Prostate gland (tissue), 2 donors: ENCODE measurements around the gene ELOVL1. TPM values are rescaled to one million over a fixed set of nuclear protein-coding genes. Genes with fewer than 3 reads are reported as not detected.
"Not testable (repeated sequence)": the region's sequence is repeated elsewhere in the genome, so short reads cannot be mapped to it uniquely, and the experiment has no call there.

Experiments
- DNase-seq: peaks from one replicate; pipeline ENCODE4 v3.0.0-alpha.2; 2019; ENCODE audit warnings: low spot score
- H3K27ac ChIP-seq, 2 donors: fragments of 200-600 bp; sonication (generic); 2 replicates each; pipeline ENCODE4 v1.5.1; 2017 to 2019
- H3K27me3 ChIP-seq: fragments of 200-600 bp; sonication (generic); replicated peaks from 2 replicates; pipeline ENCODE4 v1.5.1; 2019; ENCODE audit not compliant: insufficient read depth
- H3K36me3 ChIP-seq, 2 donors: fragments of 200-600 bp; sonication (generic); 1 replicate in 1 of 2; 2 replicates in 1 of 2; pipeline versions ENCODE4 v1.5.1 to v1.8.1; 2017 to 2019
- H3K4me1 ChIP-seq: fragments of 200-600 bp; sonication (generic); replicated peaks from 2 replicates; pipeline ENCODE4 v1.5.1; 2019
- H3K4me3 ChIP-seq, 2 donors: fragments of 200-600 bp; sonication (generic); 2 replicates each; pipeline ENCODE4 v1.5.1; 2017 to 2019
- H3K9me3 ChIP-seq: fragments of 200-600 bp; sonication (generic); 2 replicates; pipeline ENCODE4 v1.5.1; 2017
- POLR2A ChIP-seq: fragments of 450-650 bp; IDR thresholded peaks from one replicate; pipeline ENCODE4 v1.6.1; 2016; ENCODE audit warnings: antibody characterized with exemption, mild to moderate bottlenecking
- POLR2AphosphoS5 ChIP-seq: sonication (generic); formaldehyde crosslinking; IDR thresholded peaks from one replicate; pipeline ENCODE4 v1.6.1; 2017; ENCODE audit warnings: antibody characterized with exemption
- WGBS: methylation state at CpG from one replicate; pipeline ENCODE4 v1.1.5; 2018; 5-methylcytosine and 5-hydroxymethylcytosine counted together
- intact Hi-C: fragments of 100-400 bp; cut with DNase I; formaldehyde crosslinking; loops from one replicate; pipeline ENCODE4 v1.14.2; 2022
- total RNA-seq, 2 donors: library from RNA; depleted of rRNA; stranded (reverse); fragments of >200 nt; gene quantifications; one replicate each; pipeline ENCODE4 v1.1.0, GENCODE V29; 2016
- TF ChIP-seq, protein P1 (sequence below), 4 experiments: fragments of 200-600 bp in 2 of 4; fragments of 450-650 bp in 2 of 4; sonication (generic) in 2 of 4; IDR thresholded peaks; 1 replicate in 3 of 4; 2 replicates in 1 of 4; pipeline ENCODE4 v1.5.1; 2016 to 2019; ENCODE audit warnings: antibody characterized with exemption in 4 of 4, mild to moderate bottlenecking in 2 of 4, moderate library complexity in 2 of 4

ELOVL1 gene
- total RNA-seq, 2 donors from 2014 or later = 48.6 to 62.0 TPM

DNA sequence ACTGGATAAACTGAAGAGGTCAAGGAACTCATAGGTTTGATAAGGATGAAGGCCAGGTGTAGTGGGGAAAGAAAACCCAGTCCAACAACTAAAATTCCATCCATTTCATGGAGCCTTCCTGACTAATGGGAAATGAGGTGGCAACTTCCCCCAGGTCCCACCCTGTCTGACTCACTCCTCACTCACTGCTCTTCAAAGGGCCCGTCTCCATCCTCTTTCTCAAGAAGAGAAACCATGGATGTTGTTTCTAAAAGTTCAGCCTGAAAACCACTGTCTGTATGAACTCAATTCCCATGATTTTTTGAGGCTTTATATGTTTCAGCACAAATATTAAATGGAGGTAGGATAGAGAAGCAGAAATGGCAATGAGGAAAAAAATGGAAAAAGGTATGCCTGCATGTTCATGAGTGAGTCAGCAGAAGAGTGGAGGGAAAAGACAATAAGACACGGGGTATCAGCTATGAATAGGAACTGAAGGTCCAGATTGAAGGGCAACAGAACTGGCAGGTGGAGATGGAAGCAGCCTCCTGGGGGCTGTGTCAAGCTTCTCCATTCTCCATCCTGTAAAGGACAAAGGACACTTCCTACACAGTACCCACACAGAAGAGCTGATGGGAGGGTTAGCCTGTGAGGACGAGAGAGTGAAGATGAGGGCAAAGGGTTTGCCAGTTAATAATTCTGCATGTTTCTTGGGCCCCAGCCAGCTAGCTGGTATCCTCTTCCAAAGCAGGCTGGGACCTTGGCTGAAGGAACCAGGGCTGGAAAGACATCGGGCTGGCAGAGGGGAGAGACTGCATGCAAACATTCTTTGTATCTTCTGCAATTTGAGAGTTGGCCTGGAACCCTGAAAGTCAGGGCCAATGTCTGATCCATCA, 5.5 kb upstream of the ELOVL1 start:
- intact Hi-C loops = no loop called here
- TF ChIP-seq POLR2AphosphoS5 (no peak), POLR2A (no peak)
- TF ChIP-seq, protein P1, sequence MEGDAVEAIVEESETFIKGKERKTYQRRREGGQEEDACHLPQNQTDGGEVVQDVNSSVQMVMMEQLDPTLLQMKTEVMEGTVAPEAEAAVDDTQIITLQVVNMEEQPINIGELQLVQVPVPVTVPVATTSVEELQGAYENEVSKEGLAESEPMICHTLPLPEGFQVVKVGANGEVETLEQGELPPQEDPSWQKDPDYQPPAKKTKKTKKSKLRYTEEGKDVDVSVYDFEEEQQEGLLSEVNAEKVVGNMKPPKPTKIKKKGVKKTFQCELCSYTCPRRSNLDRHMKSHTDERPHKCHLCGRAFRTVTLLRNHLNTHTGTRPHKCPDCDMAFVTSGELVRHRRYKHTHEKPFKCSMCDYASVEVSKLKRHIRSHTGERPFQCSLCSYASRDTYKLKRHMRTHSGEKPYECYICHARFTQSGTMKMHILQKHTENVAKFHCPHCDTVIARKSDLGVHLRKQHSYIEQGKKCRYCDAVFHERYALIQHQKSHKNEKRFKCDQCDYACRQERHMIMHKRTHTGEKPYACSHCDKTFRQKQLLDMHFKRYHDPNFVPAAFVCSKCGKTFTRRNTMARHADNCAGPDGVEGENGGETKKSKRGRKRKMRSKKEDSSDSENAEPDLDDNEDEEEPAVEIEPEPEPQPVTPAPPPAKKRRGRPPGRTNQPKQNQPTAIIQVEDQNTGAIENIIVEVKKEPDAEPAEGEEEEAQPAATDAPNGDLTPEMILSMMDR (IDR thresholded peaks at IDR 0.05) = no peak
- WGBS = 53% methylated on average over 4 of the region's 4 CpGs
- DNase-seq = no peak
- peaks cover 7% of the 10 kb centered on the region for H3K4me1 ChIP-seq
- no peaks in the 10 kb centered on the region for H3K9me3 ChIP-seq
- H3K27ac ChIP-seq = no peak overlapping the region
- no peaks in the 10 kb centered on the region for H3K36me3 ChIP-seq
- no peaks in the 10 kb centered on the region for H3K27me3 ChIP-seq
- H3K4me3 ChIP-seq = no peak overlapping the region

DNA sequence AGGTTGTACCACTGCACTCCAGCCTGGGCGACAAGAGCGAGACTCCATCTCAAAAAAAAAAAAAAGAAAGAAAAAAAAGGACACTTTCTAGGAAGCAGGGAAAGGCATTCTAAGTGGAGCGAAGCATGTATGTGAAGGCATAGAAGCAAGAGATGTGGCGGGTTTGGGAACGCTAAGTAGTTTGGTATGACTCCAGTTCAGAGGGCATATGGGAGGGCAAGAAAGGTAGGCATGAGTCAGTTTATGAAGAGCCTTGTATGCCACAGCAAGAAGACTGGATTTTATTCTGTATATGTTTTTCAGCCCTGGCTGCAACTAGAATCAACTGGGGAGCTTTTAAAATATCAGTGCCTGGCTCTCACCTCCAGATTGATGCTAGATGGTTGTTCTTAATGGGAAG, 4.4 kb upstream of the ELOVL1 start:
- Histone ChIP-seq H3K9me3 (no peaks in the 10 kb centered on the region), H3K4me1 (peaks cover 7% of the 10 kb centered on the region), H3K36me3 (no peaks in the 10 kb centered on the region), H3K4me3 (no peak overlapping the region), H3K27me3 (no peaks in the 10 kb centered on the region), H3K27ac (no peak overlapping the region)
- TF ChIP-seq POLR2AphosphoS5 = no peak
- TF ChIP-seq, protein P1 (IDR thresholded peaks at IDR 0.05) = no peak
- TF ChIP-seq POLR2A = no peak
- intact Hi-C loops = no loop called here
- no peak for DNase-seq
- WGBS = 96% methylated on average over 5 of the region's 5 CpGs

DNA sequence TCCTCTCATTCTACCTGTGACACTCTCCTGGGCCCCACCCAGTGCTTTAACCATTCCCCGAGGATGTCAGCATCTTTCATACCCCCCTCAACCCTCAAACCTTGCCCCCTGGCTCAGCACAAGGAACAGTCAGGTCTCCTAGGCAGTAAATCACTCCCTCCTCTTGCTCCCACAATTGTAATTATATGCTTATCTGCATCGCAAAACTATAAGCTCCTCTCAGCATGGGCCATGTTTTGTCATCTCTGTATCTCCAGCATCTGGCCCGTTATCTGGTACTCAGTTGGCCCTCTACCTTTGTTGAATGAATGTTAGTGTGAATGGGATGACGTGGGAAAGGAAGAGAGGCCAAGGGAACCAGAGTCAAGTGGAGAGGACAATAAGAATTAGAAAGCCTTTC, 2.8 kb upstream of the ELOVL1 start:
- no peak for DNase-seq
- no peaks in the 10 kb centered on the region for H3K27me3 ChIP-seq
- no peaks in the 10 kb centered on the region for H3K9me3 ChIP-seq
- WGBS = 61% methylated on average over 4 of the region's 4 CpGs
- H3K27ac ChIP-seq = no peak overlapping the region
- H3K4me1 ChIP-seq = peaks cover 18% of the 10 kb centered on the region
- intact Hi-C loops = no loop called here
- no peak overlapping the region for H3K4me3 ChIP-seq
- no peak for TF ChIP-seq POLR2AphosphoS5
- TF ChIP-seq, protein P1 (IDR thresholded peaks at IDR 0.05) = no peak
- no peaks in the 10 kb centered on the region for H3K36me3 ChIP-seq

DNA sequence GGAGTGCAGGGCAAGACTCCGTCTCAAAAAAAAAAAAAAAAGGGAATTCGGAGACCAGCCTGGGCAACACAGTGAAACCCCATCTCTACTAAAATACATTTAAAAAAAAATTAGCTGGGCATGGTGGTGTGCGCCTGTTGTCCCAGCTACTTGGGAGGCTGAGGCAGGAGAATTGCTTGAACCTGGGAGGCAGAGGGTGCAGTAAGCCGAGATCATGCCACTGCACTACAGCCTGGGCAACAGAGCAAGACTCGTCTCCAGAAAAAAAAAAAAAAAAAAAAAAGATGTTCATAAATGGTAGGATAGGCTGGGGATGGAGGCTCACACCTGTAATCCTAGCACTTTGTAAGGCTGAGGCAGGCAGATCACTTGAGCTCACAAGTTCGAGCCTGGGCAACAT, 2.0 kb upstream of the ELOVL1 start:
- not testable (repeated sequence) for H3K27ac ChIP-seq, H3K36me3 ChIP-seq, H3K27me3 ChIP-seq, H3K9me3 ChIP-seq, H3K4me3 ChIP-seq, DNase-seq
- WGBS = 93% methylated on average over 6 of the region's 6 CpGs
- H3K4me1 ChIP-seq = peaks cover 22% of the 10 kb centered on the region
- intact Hi-C loops = loop anchor here (5.0 kb wide), 1 partner anchor 132 kb away; no protein-coding TSS in a partner anchor

DNA sequence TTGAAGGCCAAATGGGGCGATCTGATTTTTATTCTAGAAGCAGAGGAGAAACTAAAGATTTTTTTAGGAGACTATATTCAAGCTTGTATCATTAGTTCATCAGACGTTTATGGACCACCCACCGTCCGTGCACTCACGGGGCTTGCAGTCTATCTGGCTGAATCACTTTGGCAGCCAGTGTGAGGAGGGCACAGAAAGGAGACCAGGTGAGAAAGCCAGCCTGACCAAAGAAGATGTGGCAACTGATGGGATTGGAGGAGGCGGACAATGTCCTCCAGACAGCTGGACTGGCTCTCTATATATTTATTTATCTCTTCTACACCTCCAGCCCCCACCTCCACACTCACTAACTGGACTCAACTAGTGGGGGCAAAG, 822 bp upstream of the ELOVL1 start:
- Histone ChIP-seq H3K9me3 (no peaks in the 10 kb centered on the region), H3K4me3 (peak overlapping the region; percentile 62 to 66), H3K27ac (peak overlapping the region; percentile 89 to 91), H3K27me3 (no peaks in the 10 kb centered on the region), H3K36me3 (peaks cover 7 to 13% of the 10 kb centered on the region in 2 donors), H3K4me1 (peaks cover 22% of the 10 kb centered on the region)
- intact Hi-C loops = loop anchor here (5.0 kb wide), 1 partner anchor 131 kb away; no protein-coding TSS in a partner anchor
- DNase-seq = no peak
- WGBS = 16% methylated on average over 6 of the region's 6 CpGs
- TF ChIP-seq, protein P1 (IDR thresholded peaks at IDR 0.05) = no peak
- no peak for TF ChIP-seq POLR2AphosphoS5
- TF ChIP-seq POLR2A = no peak
